GM18951 (cell line): ENCODE measurements around the gene GMNN.

ENCODE experiments used
- POLR2A ChIP-seq: IDR thresholded peaks from 4 replicates; pipeline ENCODE4 v1.6.1; 2011; ENCODE audit warnings: mild to moderate bottlenecking; ENCODE audit not compliant: insufficient read length, insufficient read depth; ENCODE audit errors: extremely low read depth
- in situ Hi-C: fragments of 300-500 bp; cut with MboI; formaldehyde crosslinking; loops from one replicate; pipeline ENCODE4 v1.12.0; 2022; ENCODE audit warnings: low sequenced_read_pairs, mixed read lengths, inconsistent platforms; ENCODE audit not compliant: unreplicated experiment

The GMNN gene

DNA sequence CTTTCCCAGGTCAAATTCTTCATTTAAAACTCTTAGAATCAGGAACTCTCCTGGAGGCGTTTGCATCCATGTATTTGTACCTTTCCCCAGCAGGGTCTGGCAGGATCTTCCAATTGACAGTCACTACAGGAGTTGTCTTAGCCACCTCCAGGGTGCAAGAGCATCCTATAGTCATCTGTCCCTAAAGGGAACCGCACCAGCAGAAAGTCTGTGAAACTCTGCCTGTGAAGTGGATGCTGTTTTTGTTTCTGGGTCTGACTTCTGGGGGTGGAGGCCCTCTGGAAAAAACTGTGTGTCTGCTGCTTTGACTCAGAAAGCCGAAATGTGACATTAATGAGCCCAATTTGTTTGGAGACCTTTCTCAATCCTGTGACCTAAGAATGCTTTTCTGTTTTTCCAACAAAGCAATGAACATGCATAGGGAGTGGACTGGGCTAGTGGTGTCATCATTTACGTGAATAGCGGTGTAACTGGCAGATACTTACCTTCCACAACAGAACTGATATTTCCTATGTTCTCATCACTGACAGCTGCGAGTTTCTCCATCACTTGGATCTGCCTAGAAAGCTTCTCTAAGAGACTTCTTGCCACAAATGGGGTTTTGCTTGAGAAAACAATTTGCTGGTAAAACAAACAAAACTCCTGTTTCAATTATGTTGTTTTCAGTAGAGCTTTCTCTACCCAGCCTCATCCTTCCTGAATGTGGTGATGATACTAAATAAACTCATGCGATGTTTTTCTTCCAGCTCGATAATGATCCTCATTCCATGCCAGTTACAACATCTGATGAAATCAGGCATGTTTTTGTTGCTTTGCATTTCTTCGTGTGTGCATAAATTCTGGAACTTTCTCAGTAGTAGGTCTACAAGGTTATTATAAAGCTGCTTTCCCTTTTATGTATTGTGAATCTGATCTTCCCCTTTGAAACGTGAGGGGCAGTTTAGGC is 57.3 kb downstream of the GMNN start:
- no peak for TF ChIP-seq POLR2A

DNA sequence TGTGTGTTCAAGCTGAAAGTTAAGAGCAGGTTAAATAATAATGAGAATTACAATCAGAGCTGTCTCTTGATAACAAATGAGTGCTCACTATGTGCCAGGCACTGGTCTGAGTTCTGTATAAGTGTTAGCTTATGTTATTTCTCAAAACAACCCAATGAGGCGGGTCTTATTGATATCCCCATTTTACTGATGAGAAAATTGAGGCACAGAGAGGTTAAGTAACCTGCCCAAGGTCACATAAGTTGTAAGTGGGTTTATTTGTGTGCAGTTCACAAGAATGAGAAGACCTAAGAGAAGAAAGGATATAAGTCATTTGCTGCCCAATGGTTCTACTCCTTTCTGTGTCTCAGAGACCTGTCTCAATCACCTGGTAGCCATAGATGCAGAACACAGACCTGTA is 58.1 kb downstream of the GMNN start:
- in situ Hi-C loops = no loop called here
- no peak for TF ChIP-seq POLR2A

More for the DNA sequence above, 57.3 kb downstream of the GMNN start:
- in situ Hi-C loops = no loop called here

DNA sequence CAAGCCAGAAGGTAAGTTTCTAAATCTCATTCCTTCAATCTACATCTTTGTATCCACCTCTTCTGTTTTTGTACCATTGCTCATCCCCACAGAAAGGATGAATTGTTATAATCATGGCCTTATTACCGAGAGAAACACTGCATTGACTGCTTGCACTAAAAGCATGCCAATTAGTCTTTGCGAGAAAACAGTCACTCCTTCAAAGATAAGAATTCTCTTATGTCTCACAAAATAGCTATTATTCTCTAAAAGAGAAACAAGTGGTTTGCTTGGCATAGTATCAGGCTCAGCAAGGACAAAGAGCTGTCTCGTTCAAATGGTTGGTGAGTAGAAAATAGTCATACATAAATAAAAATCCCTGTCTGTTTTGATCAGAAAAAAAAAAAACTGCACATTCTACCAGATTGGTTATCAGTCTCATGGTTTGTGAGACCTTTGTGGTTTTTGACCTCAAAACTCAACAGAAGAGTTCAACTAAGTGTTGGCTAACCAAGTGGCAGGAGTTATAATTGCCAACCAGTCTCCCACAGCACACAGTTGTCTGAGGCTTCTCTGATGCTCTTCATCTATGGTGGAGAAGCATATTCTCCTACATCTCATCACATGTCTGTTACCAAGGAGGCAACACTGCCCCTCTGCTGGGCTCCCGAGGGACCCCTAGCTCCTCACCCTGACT is 59.1 kb downstream of the GMNN start:
- in situ Hi-C loops = no loop called here

More for the DNA sequence above, 59.1 kb downstream of the GMNN start:
- TF ChIP-seq POLR2A = no peak
